Measurements from ENCODE around the gene IRF9.
A peak's percentile ranks its signal among the peaks of the same experiment; 100 is the strongest.
"Not testable (repeated sequence)": the region's sequence is repeated elsewhere in the genome, so short reads cannot be mapped to it uniquely, and the experiment has no call there.

IRF9 gene

GRCh38 chr14:24195186-24196070, 34.4 kb downstream of the IRF9 start, which contains the start of gene TM9SF1:
TSS of gene TM9SF1 (minus strand) at chr14:24195441. CDS start at chr14:24195019, 422 bp downstream.
- peak; percentile 73 for DNase-seq

DNA sequence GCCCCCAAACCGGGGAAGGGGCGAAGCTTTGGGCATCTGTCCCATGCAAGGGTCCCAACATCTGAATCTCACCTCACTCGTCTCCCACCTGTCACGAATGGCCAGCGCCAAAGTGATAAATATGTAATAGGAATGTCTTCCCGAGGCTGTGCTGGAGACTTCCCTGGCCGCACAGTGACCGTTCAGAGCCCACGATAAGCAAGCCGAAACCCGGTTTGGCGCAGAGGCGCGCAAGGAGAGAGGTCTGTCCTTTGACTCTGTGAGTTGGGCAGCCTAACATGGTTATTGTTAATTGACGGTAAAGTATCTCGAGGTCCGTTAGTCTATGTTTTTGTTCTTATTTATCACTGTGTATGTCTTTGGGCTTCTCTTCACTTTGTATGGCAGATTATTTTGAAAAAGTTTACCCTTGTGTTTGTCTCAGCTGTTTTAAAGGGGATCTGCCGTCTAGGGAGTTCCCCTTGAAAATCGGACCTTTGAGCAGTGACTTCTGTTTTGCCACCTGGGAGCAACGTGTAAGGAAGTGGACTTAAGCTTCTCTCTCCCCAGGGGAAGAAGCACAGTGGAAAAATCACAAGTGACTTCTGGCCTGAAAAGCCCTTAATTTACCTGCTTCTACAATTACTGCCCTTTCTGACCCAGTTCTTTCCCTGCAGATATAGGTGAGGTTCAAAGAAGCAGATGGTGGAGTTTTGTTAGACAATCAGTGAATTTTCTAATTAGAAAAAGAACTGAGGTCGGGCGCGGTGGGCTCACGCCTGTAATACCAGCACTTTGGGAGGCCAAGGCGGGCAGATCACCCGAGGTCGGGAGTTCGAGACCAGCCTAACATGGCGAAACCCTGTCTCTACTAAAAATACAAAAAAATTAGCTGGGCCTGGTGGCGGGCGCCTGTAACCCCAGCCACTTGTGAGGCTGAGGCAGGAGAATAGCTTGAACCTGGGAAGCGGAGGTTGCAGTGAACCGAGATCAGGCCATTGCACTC, 35.3 kb downstream of the IRF9 start:
- peak; percentile 22 for DNase-seq

DNA sequence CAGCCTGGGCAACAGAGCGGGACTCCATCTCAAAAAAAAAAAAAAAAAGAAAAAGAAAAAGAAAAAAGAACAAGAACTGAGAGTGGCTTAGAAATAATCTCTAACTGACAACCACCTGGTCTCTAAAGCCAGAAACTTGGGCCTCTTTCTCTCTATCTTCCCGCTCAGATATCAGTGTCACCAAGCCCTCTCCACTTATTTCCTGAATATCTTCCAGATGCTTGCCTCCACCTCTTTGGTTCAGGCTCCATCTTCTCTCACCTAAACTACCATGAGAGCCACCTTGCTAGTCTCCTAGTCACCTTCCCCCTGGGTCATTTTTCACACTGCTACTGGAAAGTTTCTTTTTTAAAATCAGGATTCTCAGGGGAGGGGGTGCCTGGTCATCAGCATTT, 36.0 kb downstream of the IRF9 start:
- DNase-seq: no peak

DNA sequence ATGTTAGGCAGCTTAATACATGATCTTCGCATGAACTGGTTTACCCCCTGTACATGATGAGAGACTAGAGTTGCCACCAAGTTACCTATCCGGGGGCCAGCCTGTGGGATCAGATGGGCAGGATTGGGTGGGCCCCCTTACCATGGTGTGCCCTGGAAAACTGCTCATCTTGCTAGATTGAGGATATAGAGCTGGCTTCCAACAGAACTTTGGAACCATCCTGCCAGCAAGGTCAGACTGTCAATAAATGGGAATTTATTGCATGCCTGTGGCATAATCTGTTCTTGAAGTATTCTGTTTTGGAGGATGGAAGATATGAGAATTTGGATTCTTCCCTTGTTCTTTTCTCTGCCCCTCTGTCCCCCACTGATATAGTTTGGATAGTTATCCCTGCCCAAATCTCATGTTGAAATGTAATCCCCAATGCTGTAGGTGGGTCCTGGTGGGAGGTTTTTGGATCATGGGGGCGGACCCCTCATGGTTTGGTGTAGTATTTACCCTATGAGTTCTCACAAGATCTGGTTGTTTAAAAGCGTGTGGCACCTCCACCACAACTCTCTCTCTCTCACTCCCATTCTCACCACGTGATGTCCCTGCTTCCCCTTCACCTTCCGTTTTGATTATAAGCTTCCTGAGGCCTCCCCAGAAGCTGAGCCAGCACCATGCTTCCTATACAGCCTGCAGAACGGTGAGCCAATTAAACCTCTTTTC, 37.9 kb downstream of the IRF9 start:
- no peak for DNase-seq

DNA sequence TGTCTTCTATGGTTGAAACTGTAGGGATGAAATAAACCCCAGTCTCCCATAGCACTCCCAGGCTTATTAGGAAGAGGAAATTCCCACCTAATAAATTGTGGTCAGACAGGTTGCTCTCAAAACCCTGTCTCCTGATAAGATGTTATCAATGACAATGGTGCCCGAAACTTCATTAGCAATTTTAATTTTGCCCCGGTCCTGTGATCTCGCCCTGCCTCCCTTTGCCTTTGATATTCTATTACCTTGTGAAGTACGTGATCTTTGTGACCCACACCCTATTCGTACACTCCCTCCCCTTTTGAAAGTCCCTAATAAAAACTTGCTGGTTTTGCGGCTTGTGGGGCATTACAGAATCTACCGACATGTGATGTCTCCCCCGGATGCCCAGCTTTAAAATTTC, 41.5 kb downstream of the IRF9 start:
- not testable (repeated sequence) for DNase-seq

GRCh38 chr14:24203249-24203886, 42.3 kb downstream of the IRF9 start:
- not testable (repeated sequence) for DNase-seq

- DNase-seq: no peak
These were observed 43.4 kb downstream of the IRF9 start for GRCh38 chr14:24204163-24205146.

GRCh38 chr14:24206260-24207103, 45.4 kb downstream of the IRF9 start:
- DNase-seq: no peak

- no peak for DNase-seq
These were observed 46.1 kb downstream of the IRF9 start for GRCh38 chr14:24207104-24207551.

GRCh38 chr14:24207625-24208024, 46.6 kb downstream of the IRF9 start:
- no peak for DNase-seq

DNA sequence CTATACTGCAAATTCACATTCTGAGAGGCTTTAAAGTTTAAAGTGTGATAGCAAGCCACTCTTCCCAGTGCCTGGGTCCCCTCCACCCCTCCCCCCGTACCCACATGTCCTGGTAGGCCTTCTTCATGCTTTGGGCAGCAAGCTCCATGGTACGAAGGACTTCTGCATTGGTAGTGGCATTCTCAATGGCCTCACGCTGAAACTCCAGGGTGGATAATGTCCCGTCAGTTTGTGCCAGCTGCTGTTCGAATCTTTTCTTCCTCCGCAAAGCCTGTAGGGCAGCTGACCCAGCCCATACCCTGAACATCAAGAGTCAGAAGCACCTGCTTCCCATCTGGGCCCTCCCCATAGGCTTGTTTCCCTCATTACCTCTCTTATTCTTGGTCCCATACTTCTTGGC, 50.2 kb downstream of the IRF9 start:
- DNase-seq: no peak

- peak; percentile 97 for DNase-seq
These were observed 52.1 kb downstream of the IRF9 start, which contains the start of gene CHMP4A for GRCh38 chr14:24212924-24213865. TSS of gene CHMP4A (minus strand) at chr14:24213488. CDS start at chr14:24213439, 49 bp downstream.

- DNase-seq: no peak
These were observed 53.0 kb downstream of the IRF9 start for GRCh38 chr14:24213866-24214662.

GRCh38 chr14:24215495-24216344, 54.7 kb downstream of the IRF9 start, which contains the start of gene MDP1:
TSS of gene MDP1 (minus strand) at chr14:24216066. CDS start at chr14:24215955, 111 bp downstream.
- peak; percentile 74 for DNase-seq
